ENCODE measurements around the gene PNP.

Gene PNP

DNA sequence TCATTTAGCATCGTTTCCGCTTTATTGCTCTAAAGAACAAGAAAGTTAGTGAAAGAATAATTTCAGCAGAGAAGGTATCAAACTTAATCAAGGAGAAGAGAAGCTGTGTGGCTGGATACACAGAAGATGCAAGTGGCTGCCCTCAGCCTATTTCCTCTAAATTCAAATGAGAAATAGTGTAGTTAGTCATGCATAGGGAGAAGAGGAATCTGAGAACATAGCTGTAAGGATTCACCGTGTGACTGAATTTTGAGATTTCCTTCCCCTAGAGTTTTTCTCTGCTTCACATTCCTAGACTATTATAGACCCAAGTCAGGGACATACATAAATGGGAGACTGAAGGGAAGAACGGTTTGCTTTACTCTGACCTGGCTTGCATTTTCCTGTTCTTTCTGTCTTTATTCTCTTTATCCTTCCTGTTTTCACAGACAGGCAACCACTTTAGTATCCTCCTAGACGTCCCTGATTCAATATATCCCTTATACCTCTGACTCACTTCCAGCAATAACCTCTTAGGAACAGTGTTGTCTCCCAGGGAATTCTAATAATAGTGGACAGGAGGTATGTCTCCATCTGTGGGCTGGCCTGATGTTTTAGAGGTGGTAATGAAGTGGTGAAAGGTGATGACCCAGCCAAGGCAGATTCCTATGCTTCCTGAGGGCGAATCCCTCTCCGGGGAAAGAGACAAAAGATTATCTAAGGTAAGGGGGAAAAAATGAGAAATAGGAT, 43.1 kb downstream of the PNP start:
- CTCF ChIA-PET = no interaction called here
- no peak overlapping the region for H3K27ac Mint-ChIP-seq

DNA sequence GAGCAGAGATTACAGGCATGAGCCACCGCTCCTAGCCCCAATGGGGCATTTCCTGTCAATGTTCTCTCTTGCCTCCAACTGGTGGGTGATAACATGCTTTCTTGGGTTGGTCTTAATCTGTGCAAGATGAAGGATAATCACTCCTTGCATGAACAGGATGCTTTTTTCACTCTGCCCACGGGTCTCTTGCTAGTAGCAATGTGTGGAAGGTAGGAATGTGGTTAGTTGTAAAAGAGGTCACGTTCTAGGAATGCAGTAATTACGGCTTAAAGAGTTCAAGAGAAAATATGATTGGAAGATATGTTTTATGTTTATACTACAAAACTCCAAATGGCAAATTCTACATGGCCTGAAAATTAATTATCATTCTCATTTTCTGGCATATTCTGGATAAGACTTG, 46.6 kb downstream of the PNP start:
- no peak overlapping the region for H3K4me3 Mint-ChIP-seq
- no peaks in the 10 kb centered on the region for H3K9me3 Mint-ChIP-seq
- H3K27ac Mint-ChIP-seq = no peak overlapping the region
- DNase-seq = no peak
- H3K27me3 Mint-ChIP-seq = peaks cover 25% of the 10 kb centered on the region
- CTCF ChIA-PET = no interaction called here
- H3K4me1 Mint-ChIP-seq = no peaks in the 10 kb centered on the region
- no peaks in the 10 kb centered on the region for H3K36me3 Mint-ChIP-seq

More for the DNA sequence above, 43.1 kb downstream of the PNP start:
- Mint-ChIP-seq H3K9me3 (no peaks in the 10 kb centered on the region), H3K4me3 (no peak overlapping the region), H3K36me3 (no peaks in the 10 kb centered on the region), H3K4me1 (no peaks in the 10 kb centered on the region), H3K27me3 (peaks cover 32% of the 10 kb centered on the region)
- no peak for DNase-seq

DNA sequence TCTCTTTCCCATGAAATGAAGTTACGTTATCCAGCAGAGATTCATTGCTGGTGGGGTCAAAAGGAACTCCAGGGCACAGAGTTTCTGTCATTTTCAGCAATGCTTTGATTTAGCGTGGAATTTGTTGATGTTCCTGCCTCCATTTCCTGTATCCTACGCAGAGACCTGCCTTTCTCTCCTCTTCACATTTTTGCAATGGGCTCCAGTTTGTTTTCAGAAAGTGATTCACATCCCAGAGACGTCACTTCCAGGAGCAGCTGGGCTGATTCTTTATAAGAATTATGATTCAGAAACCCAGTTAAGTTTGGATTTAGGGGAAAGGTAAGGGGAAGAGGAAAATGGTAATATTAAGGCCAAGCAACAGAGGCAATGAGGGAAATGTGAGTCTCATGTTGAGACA, 47.7 kb downstream of the PNP start:
- no peaks in the 10 kb centered on the region for H3K36me3 Mint-ChIP-seq
- no peaks in the 10 kb centered on the region for H3K9me3 Mint-ChIP-seq
- H3K27me3 Mint-ChIP-seq = peaks cover 14% of the 10 kb centered on the region
- no peak overlapping the region for H3K4me3 Mint-ChIP-seq
- DNase-seq = no peak
- no peak overlapping the region for H3K27ac Mint-ChIP-seq
- H3K4me1 Mint-ChIP-seq = no peaks in the 10 kb centered on the region
- CTCF ChIA-PET = no interaction called here

DNA sequence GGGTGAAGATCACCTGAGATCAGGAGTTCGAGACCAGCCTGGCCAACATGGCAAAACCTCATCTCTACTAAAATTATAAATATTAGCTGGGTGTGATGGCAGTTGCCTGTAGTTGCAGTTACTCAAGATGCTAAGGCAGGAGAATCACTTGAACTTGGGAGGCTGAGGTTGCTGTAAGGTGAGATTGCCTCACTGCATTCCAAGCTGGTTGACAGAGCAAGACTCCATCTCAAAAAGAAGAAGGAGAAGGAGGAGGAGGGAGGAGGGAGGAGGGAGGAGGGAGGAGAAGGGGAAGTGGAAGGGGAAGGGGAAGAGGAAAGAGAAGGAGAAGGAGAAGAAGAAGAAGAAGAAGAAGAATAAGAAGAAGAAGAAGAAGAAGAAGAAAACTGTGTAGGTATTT, 53.1 kb downstream of the PNP start:
- Mint-ChIP-seq H3K9me3 (no peaks in the 10 kb centered on the region), H3K27ac (no peak overlapping the region), H3K27me3 (peaks cover 32% of the 10 kb centered on the region), H3K36me3 (no peaks in the 10 kb centered on the region), H3K4me3 (no peak overlapping the region), H3K4me1 (no peaks in the 10 kb centered on the region)
- DNase-seq = no peak
- CTCF ChIA-PET = no interaction called here

DNA sequence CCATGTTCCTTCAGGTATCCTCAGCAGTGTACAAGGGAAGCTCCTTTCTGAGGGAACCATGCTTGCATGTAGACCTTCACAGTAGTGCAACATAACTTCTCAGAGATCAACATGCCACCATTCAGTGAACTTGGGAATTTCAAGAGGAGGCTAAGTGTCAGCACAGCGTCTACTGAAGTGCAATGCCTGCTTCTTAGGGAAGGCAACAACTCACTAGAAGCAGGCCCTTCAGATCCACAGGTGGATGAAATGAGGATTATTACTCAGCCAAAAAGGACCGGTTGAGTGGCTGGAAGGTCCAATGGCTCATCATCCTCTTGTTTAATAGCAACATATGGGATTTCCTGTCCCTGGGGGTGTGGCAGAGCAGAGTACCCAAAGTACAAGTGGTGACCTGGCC, 54.8 kb downstream of the PNP start:
- Mint-ChIP-seq H3K9me3 (no peaks in the 10 kb centered on the region), H3K4me3 (no peak overlapping the region), H3K27ac (no peak overlapping the region), H3K36me3 (no peaks in the 10 kb centered on the region), H3K27me3 (peaks cover 48% of the 10 kb centered on the region), H3K4me1 (no peaks in the 10 kb centered on the region)
- DNase-seq = no peak
- CTCF ChIA-PET = no interaction called here

Measured in activated naive CD4-positive, alpha-beta T cell treated with anti-CD3 and anti-CD28 coated beads, Interleukin-2, amount 10 ng/mL, durations not matched to agents 7 days and 5 days (primary cell).